ENCODE data around the gene EREG.

DNA sequence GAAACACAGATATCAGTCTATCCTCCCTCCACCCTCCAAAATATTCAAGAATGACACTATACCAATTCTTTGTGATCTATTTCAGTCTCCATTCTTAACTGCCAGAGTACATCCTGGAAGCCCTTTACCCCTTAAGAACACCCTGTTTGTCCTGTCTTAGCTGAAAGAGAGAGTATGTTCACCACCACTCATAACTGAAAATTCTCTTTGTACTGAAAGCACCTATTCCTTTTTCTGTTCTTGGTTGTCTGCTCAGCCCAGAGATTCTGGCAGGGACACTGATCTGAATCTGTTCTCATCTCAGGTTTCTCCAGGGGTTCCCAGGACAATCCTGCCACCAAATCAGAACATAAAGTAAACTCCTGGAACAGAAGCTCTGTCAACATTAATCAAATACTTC is 25.4 kb upstream of the EREG start:
- TF ChIP-seq, protein P1, sequence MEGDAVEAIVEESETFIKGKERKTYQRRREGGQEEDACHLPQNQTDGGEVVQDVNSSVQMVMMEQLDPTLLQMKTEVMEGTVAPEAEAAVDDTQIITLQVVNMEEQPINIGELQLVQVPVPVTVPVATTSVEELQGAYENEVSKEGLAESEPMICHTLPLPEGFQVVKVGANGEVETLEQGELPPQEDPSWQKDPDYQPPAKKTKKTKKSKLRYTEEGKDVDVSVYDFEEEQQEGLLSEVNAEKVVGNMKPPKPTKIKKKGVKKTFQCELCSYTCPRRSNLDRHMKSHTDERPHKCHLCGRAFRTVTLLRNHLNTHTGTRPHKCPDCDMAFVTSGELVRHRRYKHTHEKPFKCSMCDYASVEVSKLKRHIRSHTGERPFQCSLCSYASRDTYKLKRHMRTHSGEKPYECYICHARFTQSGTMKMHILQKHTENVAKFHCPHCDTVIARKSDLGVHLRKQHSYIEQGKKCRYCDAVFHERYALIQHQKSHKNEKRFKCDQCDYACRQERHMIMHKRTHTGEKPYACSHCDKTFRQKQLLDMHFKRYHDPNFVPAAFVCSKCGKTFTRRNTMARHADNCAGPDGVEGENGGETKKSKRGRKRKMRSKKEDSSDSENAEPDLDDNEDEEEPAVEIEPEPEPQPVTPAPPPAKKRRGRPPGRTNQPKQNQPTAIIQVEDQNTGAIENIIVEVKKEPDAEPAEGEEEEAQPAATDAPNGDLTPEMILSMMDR (IDR thresholded peaks at IDR 0.05), result no peak
- TF ChIP-seq POLR2A (IDR thresholded peaks at IDR 0.05) (no peak), EP300 (IDR thresholded peaks at IDR 0.05; ENCODE audit: low read depth) (no peak)
